ENCODE measurements around the gene FGF3. TPM values are rescaled to one million over a fixed set of nuclear protein-coding genes. Genes with fewer than 3 reads are reported as not detected.

FGF3 gene
- total and polyA plus RNA-seq, 10 of the 15 experiments (the other 5 are each of a cell fraction or from before 2014, with no cell fraction given): not detected

DNA sequence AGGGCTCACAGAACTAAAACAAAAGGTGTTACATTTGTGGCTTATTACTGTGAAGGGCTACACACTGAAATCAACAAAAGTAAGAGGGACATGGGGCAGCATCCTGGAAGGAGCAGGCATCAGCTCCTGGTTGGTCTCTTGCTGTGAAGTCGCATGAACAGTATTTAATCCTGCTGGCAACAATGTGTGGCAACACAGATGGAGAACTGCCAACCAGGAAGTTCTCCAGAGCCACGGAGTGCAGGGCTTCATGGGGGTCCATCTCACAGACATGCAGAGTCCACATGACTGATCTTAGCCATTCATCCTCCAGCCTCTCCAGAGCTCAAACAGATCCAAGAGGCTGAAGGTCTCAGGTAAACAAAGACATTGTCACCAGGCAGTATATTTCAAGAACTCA is 32.8 kb upstream of the FGF3 start (continued):
- TF ChIP-seq JUND (IDR thresholded peaks at IDR 0.05; ENCODE audit: low read depth, low read length) (no peak), FOS (IDR thresholded peaks at IDR 0.05; ENCODE audit: borderline replicate concordance, extremely low read depth, insufficient read length) (no peak), NKRF (conservative IDR thresholded peaks at IDR 0.05) (no peak), STAT3 (IDR thresholded peaks at IDR 0.05; ENCODE audit: low read depth, low read length) (no peak), E4F1 (IDR thresholded peaks at IDR 0.05; ENCODE audit: borderline replicate concordance, partially characterized antibody) (no peak), GATAD2B (conservative IDR thresholded peaks at IDR 0.05; ENCODE audit: low read depth) (no peak)

GRCh38 chr11:69848201-69848600 is 29.0 kb upstream of the FGF3 start:
- ATAC-seq (no peak), DNase-seq (ENCODE audit: low read depth, low spot score) (no peak), FAIRE-seq (no peak)
- Histone ChIP-seq H3K4me1 (ENCODE audit: control insufficient read depth, insufficient read depth, low read length) (no peaks in the 10 kb centered on the region), H3K36me3 (ENCODE audit: control insufficient read depth in 2 of 2, insufficient read depth in 2 of 2, low read length in 1 of 2) (no peaks in the 10 kb centered on the region), H3K27me3 (replicated peaks in 1 of 2; ENCODE audit: control insufficient read depth in 2 of 2, insufficient read depth in 2 of 2, low read length in 1 of 2) (peaks cover 0 to 5% of the 10 kb centered on the region in 2 experiments; a peak in 3 of 4 replicates), H3K27ac (ENCODE audit: control insufficient read depth, insufficient read depth) (no peak overlapping the region), H3K4me3 (no peak overlapping the region), H2AFZ (ENCODE audit: control insufficient read depth, low read depth, low read length) (no peak overlapping the region), H3K9me3 (replicated peaks; ENCODE audit: control insufficient read depth, insufficient read depth, low read length) (no peaks in the 10 kb centered on the region; the same call in 2 of the 3 replicates), H3K79me2 (ENCODE audit: control insufficient read depth, insufficient read depth, low read length) (no peaks in the 10 kb centered on the region), H3K9ac (ENCODE audit: control insufficient read depth, insufficient read depth, low read length) (no peak overlapping the region), H4K20me1 (ENCODE audit: control insufficient read depth, insufficient read depth) (no peaks in the 10 kb centered on the region), H3K4me2 (ENCODE audit: control insufficient read depth, insufficient read depth) (no peak overlapping the region)
- ChIA-PET POLR2A (no interaction called here), SMC1A (ENCODE audit: uncharacterized antibody, unreplicated experiment) (no interaction called here), CTCF (no interaction called here), RAD21 (ENCODE audit: unreplicated experiment) (no interaction called here)
- intact Hi-C loops (cut with micrococcal nuclease; ENCODE audit: unreplicated experiment): no loop called here
- BruUV-seq (replicated peaks): no TSS peak
- no peak for TF ChIP-seq REST (IDR thresholded peaks at IDR 0.05; ENCODE audit: low read depth, low read length)
- no peak for TF ChIP-seq POLR2A (IDR thresholded peaks at IDR 0.05; ENCODE audit: low read depth, low read length)
- no peak for TF ChIP-seq MLLT1 (IDR thresholded peaks at IDR 0.05)
- in situ Hi-C loops (cut with MboI): no loop called here
